Measurements from ENCODE around the gene FLT3.

DNA sequence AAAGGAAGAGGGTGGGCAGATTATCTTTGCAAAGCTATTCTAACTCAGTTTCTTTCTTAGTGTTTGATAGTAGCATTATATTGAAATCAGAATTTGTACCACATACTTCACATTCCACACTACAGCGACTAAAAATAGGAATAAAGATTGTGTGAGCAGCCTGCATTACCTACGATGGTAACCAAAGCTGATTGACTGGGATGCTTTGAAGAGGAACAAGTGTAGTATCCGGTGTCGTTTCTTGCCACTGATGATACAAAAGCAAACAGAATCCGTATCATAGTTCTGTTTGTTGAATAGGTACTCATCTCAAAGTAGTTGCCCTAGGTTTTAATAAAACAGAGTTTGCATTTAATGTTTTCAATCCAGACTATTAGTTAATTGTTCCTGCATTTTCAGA, 51.2 kb downstream of the FLT3 start:
- TF ChIP-seq, protein P1, sequence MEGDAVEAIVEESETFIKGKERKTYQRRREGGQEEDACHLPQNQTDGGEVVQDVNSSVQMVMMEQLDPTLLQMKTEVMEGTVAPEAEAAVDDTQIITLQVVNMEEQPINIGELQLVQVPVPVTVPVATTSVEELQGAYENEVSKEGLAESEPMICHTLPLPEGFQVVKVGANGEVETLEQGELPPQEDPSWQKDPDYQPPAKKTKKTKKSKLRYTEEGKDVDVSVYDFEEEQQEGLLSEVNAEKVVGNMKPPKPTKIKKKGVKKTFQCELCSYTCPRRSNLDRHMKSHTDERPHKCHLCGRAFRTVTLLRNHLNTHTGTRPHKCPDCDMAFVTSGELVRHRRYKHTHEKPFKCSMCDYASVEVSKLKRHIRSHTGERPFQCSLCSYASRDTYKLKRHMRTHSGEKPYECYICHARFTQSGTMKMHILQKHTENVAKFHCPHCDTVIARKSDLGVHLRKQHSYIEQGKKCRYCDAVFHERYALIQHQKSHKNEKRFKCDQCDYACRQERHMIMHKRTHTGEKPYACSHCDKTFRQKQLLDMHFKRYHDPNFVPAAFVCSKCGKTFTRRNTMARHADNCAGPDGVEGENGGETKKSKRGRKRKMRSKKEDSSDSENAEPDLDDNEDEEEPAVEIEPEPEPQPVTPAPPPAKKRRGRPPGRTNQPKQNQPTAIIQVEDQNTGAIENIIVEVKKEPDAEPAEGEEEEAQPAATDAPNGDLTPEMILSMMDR (IDR thresholded peaks at IDR 0.05) = no peak
- TF ChIP-seq EZH2 (IDR thresholded peaks at IDR 0.05; ENCODE audit: borderline replicate concordance, insufficient read depth, low read depth, low read length, poor library complexity, severe bottlenecking) = no peak
